Fibroblast of skin of left biceps (primary cell): ENCODE data around the gene ADM.

Experiments used
- DNase-seq, 2 experiments: peaks; one replicate each; pipeline ENCODE4 v3.0.0-alpha.2; 2013; ENCODE audit warnings: low read depth in 2 of 2

The ADM gene

GRCh38 chr11:10289765-10290380 lies 15.0 kb upstream of the ADM start:
- DNase-seq, result no peak

- no peak for DNase-seq
Measured at GRCh38 chr11:10291801-10292638, 12.9 kb upstream of the ADM start.

GRCh38 chr11:10293423-10294289 lies 11.2 kb upstream of the ADM start, which contains the start of gene SBF2:
Gene SBF2 (minus strand): TSS chr11:10294219. CDS start chr11:10294069, 150 bp downstream.
- no peak for DNase-seq

- no peak for DNase-seq
Measured at GRCh38 chr11:10294290-10294953, 10.5 kb upstream of the ADM start.

- DNase-seq, result no peak
Measured at GRCh38 chr11:10295064-10295901, 9.6 kb upstream of the ADM start.

- DNase-seq, result peak in 1 of 2 experiments; percentile 74
Measured at GRCh38 chr11:10298342-10298741, 6.5 kb upstream of the ADM start.

GRCh38 chr11:10301656-10302358 lies 3.1 kb upstream of the ADM start:
- peak; percentile 89 to 93 for DNase-seq

- DNase-seq, result no peak
Measured at GRCh38 chr11:10302359-10302743, 2.5 kb upstream of the ADM start.

- DNase-seq, result no peak
Measured at GRCh38 chr11:10302744-10303557, 1.9 kb upstream of the ADM start.

- no peak for DNase-seq
Measured at GRCh38 chr11:10303558-10304363, 1.1 kb upstream of the ADM start.

GRCh38 chr11:10305262-10305963 lies 540 bp downstream of the ADM start:
- DNase-seq, result no peak

- DNase-seq, result no peak
Measured at GRCh38 chr11:10305964-10306918, 1.4 kb downstream of the ADM start.

GRCh38 chr11:10307022-10307399 lies 2.1 kb downstream of the ADM start:
- DNase-seq, result no peak

GRCh38 chr11:10307400-10308200 lies 2.7 kb downstream of the ADM start:
- peak; percentile 85 to 86 for DNase-seq

- no peak for DNase-seq
Measured at GRCh38 chr11:10308201-10308954, 3.5 kb downstream of the ADM start.
